KMS-11 (cell line): Measurements from ENCODE around the gene RFTN1.

Source experiments
- H2AFZ ChIP-seq: fragments of 200-600 bp; sonication (generic); 2 replicates; pipeline ENCODE4 v1.6.1; 2016; ENCODE audit warnings: antibody characterized with exemption, mixed run types, low read depth
- H3K27ac ChIP-seq: fragments of 200-600 bp; sonication (generic); 2 replicates; pipeline ENCODE4 v1.6.1; 2016; ENCODE audit warnings: mild to moderate bottlenecking, mixed run types
- H3K27me3 ChIP-seq: fragments of 200-600 bp; sonication (generic); 2 replicates; pipeline ENCODE4 v1.6.1; 2017; ENCODE audit warnings: mild to moderate bottlenecking, low read depth, mixed run types, moderate library complexity; ENCODE audit not compliant: insufficient read depth
- H3K36me3 ChIP-seq: fragments of 200-600 bp; sonication (generic); 2 replicates; pipeline ENCODE4 v1.6.1; 2017; ENCODE audit warnings: mild to moderate bottlenecking, mixed run types; ENCODE audit not compliant: insufficient read depth
- H3K4me1 ChIP-seq: fragments of 200-600 bp; sonication (generic); 2 replicates; pipeline ENCODE4 v1.6.1; 2016; ENCODE audit warnings: mild to moderate bottlenecking, low read depth, mixed run types; ENCODE audit not compliant: poor library complexity, severe bottlenecking
- H3K4me2 ChIP-seq: fragments of 200-600 bp; sonication (generic); 2 replicates; pipeline ENCODE4 v1.7.0; 2016; ENCODE audit warnings: mild to moderate bottlenecking, mixed run types
- H3K4me3 ChIP-seq: fragments of 200-600 bp; sonication (generic); IDR thresholded peaks from 2 replicates; pipeline ENCODE4 v1.6.1; 2017; ENCODE audit warnings: low read depth, low read length, mixed read lengths; ENCODE audit not compliant: insufficient read depth
- H3K79me2 ChIP-seq: fragments of 200-600 bp; sonication (generic); 2 replicates; pipeline ENCODE4 v1.6.1; 2016; ENCODE audit warnings: low read depth, mixed run types; ENCODE audit not compliant: insufficient read depth
- H3K9ac ChIP-seq: fragments of 200-600 bp; sonication (generic); 2 replicates; pipeline ENCODE4 v1.6.1; 2016; ENCODE audit warnings: mild to moderate bottlenecking, mixed run types
- H4K20me1 ChIP-seq: fragments of 200-600 bp; sonication (generic); 2 replicates; pipeline ENCODE4 v1.6.1; 2016; ENCODE audit warnings: mild to moderate bottlenecking, mixed run types; ENCODE audit not compliant: insufficient read depth
- CTCF ChIP-seq: fragments of 200-600 bp; sonication (generic); conservative IDR thresholded peaks from 2 replicates; pipeline ENCODE4 v1.6.1; 2017; ENCODE audit warnings: low read depth, mild to moderate bottlenecking, antibody characterized with exemption, low read length, moderate library complexity, mixed read lengths

Gene RFTN1

GRCh38 chr3:16533928-16534574 is 20.6 kb upstream of the RFTN1 start:
- Histone ChIP-seq H3K4me3 (no peak overlapping the region), H3K4me2 (no peak overlapping the region), H3K27ac (no peak overlapping the region), H3K36me3 (no peaks in the 10 kb centered on the region), H3K4me1 (no peaks in the 10 kb centered on the region), H3K79me2 (no peaks in the 10 kb centered on the region), H2AFZ (no peak overlapping the region), H3K9ac (no peak overlapping the region), H4K20me1 (no peaks in the 10 kb centered on the region), H3K27me3 (no peaks in the 10 kb centered on the region)
- TF ChIP-seq CTCF, result no peak

DNA sequence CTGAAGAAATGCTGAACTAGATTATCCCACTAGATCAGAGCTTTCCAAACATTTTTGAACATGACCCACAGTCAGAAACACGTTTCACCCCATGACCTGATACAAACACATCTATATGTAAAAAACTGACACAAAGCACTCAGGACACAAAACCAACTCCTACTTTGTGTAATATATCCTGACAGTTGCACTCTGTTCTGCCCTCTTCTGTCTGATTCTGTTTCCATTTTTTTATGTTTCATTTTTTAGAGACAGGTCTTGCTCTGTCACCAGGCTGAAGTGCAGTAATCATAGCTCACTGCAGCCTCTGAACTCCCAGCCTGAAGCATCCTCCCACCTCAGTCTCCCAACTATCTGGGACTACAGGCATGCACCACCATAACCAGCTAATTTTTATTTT is 15.8 kb upstream of the RFTN1 start:
- Histone ChIP-seq H3K4me1 (no peaks in the 10 kb centered on the region), H3K4me3 (no peak overlapping the region), H4K20me1 (no peaks in the 10 kb centered on the region), H3K27ac (no peak overlapping the region), H2AFZ (no peak overlapping the region), H3K79me2 (no peaks in the 10 kb centered on the region), H3K27me3 (no peaks in the 10 kb centered on the region), H3K36me3 (no peaks in the 10 kb centered on the region), H3K9ac (no peak overlapping the region), H3K4me2 (no peak overlapping the region)
- TF ChIP-seq CTCF, result no peak

DNA sequence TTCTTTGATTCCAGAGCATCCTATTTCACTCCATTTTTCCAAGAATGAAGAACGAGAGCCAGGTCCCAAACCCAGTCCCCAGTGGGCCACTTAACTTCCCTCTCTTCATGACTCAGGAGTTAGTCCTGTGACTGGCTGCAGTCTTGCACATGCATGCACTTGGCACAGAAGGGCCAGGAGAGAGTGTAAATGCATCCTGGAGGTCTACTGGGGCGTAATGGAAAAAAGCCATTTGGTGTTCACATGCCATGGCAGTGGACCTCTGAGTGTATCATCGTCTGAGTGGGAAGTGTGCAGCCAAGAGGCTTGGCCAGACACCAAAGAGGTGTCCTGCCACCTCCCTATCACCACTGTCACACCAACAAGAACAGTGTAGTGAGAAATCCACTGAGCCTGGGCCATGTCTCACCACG is 15.1 kb upstream of the RFTN1 start:
- Histone ChIP-seq H3K4me1 (no peaks in the 10 kb centered on the region), H3K9ac (no peak overlapping the region), H3K4me2 (no peak overlapping the region), H3K36me3 (no peaks in the 10 kb centered on the region), H3K79me2 (no peaks in the 10 kb centered on the region), H3K4me3 (no peak overlapping the region), H4K20me1 (no peaks in the 10 kb centered on the region), H3K27ac (no peak overlapping the region), H2AFZ (no peak overlapping the region), H3K27me3 (no peaks in the 10 kb centered on the region)
- TF ChIP-seq CTCF, result no peak

- no peak overlapping the region for H2AFZ ChIP-seq
- no peaks in the 10 kb centered on the region for H3K27me3 ChIP-seq
- no peaks in the 10 kb centered on the region for H4K20me1 ChIP-seq
- no peak overlapping the region for H3K4me2 ChIP-seq
- no peaks in the 10 kb centered on the region for H3K79me2 ChIP-seq
- no peak overlapping the region for H3K9ac ChIP-seq
- TF ChIP-seq CTCF, result no peak
- no peak overlapping the region for H3K27ac ChIP-seq
- no peak overlapping the region for H3K4me3 ChIP-seq
- H3K36me3 ChIP-seq, result no peaks in the 10 kb centered on the region
- H3K4me1 ChIP-seq, result no peaks in the 10 kb centered on the region
Measured at GRCh38 chr3:16528106-16528505, 14.6 kb upstream of the RFTN1 start.
